NCI-H82 (cell line): Measurements from ENCODE around the gene GP2.

Experiments
- DNase-seq: peaks from one replicate; lab custom pipeline; 2025; lab: John Stamatoyannopoulos, UW

The GP2 gene

GRCh38 chr16:20306401-20306800 is 20.9 kb downstream of the GP2 start:
- no peak for DNase-seq

DNA sequence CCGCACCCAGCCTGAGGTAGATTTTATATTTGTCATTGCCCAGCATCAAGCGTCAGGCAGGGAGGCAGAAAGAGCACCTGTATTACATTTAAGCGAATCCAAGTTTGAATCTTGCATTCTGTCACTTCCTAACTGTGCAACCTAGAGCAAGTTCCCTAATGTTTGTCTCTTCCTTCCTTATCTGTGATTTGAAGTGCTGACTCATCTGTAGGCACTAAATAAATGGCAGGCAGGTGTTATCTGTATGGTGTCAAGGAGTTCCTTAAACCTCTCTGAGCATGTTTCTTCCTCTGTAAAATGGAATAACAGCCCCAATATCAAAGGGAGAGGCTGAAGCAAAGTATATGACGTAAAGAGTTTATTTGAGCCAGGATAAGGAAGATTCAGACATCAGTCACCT is 24.3 kb downstream of the GP2 start:
- no peak for DNase-seq

DNA sequence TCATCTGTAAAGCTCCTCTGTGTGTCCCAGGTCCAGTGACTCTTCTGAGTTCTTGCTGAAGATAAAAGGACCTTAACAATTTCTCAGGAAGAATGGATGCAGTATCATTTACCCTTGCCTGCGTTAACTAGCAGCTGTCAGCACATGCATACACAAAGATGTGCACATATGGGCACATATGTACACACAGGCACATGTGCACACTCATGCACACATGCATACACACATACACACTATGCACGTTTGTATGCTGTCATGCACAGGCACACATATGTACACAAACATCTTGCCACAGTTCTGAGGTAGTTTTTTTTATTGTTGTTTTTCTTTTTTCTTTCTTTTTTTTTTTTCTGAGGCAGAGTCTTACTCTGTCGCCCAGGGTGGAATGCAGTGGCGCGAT is 24.9 kb downstream of the GP2 start:
- no peak for DNase-seq

DNA sequence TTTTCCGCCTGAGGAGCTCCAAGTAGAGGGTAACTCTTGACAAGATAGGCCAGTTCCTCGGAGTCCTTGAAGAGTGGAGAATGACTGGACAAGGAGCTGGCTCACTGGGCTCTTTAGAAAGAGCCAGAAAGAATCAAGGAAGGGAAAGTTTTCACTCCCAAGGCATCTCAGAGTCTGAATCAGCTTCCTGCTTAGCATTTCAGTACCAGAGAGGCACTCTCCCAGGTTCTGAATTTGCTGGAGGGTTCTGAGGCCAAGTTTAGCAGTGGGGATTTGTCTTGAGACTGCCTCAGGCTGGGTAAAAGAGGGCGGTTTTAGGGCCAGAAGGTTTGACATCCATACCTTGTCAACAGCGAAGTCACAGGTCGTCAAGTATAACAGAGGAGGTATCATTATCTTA is 25.5 kb downstream of the GP2 start:
- no peak for DNase-seq

- peak; percentile 82 for DNase-seq
Measured at GRCh38 chr16:20300312-20301097, 26.8 kb downstream of the GP2 start.

- no peak for DNase-seq
Measured at GRCh38 chr16:20298452-20298851, 28.9 kb downstream of the GP2 start.

DNA sequence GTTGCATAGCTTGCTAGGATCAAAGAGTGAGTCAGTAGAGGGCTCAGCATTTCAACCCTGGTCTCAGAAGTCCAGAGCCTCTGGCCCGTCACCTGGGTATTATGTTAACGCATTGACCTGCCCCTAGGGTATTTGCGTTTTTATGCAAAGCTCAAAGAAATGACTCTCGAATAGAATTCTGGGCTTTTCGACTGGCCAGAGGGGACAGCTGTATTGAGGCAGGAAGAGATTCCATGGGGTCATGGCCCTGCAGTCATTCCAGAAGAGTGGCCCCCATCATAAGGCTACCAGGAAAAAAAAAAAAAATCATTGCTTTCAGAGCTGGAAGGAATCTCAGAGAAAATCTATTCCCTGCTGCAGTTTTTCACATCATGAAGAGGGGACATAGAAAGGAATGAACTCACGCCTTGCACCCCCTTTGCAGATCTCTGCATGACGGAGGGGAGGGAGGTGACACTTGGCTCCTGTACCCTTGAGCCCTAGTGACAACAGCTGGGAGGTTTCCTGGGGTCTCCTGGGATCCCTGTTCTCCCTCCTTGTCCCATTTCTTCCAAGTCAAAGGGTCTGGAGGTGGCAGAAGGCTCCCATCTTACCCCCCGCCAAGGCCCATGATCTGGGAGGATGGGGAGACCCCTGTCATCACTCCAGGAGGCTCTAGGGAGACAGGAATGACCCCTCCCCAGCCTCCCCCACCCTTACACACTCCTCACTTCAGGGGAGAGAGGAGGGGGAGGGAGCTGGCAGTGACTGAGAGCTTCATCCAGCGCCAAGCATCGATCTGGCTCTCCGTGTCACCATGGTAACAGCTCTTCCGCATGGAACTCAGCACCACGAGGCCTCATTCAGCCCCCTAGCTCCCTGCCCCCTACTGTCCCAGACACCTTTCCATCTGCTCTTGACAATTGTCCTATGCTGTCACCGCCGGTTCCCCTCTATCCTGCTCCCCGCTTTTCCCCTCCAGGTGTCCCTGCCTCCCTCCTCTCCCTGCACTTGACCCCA is 35.8 kb downstream of the GP2 start:
- DNase-seq: no peak

GRCh38 chr16:20289571-20289970 is 37.7 kb downstream of the GP2 start:
- DNase-seq: no peak

DNA sequence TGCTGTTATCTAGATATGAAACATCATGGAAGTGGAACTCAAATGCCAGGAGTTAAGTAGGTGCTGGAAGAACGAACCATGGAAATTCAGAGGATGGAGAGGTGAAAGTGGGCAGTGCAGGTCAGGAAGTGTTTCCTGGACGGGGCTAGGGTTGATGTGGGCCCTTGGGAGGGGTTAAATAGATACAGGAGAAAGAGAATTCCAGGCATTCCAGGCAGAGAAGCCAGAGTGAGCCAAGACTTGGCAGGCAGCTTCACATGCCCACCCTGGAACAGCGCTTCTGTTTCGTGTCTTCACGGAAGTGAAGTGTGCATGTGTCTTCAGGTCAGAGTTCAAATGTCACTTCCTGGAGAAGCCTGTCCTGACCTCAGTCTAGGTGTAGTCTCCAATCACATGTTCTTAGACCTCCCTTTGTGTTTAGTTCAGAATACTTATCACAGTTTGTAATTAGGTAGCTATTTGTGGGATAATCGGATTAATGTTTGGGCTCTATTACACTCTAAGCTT is 41.3 kb downstream of the GP2 start:
- peak; percentile 12 for DNase-seq

DNA sequence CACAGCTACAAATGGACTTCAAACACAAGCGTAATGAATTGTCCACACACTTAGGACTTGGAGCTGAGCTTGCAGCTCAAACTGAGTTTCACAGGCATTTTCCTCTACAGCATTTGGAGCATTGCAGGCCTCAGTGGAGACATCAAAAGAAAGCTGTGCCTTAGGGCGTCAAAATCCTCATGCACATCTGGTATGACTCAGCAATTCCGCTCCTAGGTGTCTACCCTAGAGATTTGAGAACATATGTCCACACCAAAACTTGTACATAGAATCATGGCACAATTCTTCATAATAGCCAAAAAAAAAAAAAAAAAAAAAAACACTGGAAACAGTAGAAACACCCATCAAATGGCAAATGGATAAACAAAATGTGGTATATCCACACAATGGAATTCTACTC is 47.1 kb downstream of the GP2 start:
- DNase-seq: no peak

DNA sequence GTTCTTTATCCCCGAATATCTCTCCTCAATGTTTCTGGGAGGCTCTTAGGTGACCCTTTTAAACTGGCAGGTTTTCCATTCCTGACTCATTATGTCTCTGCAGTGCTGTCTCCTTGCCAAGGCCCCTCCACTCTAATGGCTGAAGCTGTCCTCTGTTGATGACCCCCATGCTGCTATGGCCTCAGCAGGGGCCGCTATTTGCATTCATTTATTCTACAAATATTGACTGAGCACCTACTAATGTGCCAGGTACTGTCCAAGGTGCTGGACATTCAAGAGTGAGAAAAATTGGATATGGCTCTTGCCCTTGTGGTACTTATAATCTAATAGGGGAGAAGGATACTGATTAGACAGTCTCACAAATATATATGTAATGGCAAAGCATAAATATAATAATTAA is 55.4 kb downstream of the GP2 start:
- no peak for DNase-seq

DNA sequence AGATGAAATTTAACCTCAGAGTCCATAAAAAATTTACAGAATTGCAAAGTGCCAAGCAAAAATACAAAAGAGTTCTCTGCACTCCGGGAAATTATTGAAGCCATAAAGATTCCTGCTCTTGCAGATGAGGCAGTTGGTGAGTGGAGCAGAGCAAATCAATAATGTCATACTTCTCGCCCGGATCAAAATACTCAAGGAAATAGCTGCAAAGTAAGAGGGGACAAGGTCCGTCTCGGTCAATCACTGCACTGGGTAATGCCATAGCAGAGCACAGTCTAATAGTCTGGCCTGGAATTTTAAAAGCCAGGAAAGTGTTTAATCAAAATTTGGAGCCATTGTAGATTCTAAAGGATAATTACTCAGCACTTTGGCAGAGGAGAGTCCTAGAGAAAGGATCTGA is 58.9 kb downstream of the GP2 start:
- DNase-seq: no peak

DNA sequence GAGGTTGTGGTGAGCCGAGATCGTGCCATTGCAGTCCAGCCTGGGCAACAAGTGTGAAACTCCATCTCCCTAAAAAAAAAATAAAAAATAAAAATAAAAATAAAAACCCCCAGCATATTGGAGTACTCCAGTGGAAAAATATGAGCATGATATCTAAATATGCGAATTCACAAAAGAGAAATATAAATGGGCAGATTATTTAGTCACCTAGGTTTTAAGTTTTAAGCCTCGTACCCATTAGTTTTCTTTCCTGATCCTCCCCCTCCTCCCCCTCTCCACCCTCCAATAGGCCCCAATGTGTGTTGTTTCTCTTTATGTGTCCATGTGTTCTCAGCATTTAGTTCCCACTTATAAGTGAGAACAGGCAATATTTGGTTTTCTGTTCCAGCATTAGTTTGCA is 62.3 kb downstream of the GP2 start:
- no peak for DNase-seq

DNA sequence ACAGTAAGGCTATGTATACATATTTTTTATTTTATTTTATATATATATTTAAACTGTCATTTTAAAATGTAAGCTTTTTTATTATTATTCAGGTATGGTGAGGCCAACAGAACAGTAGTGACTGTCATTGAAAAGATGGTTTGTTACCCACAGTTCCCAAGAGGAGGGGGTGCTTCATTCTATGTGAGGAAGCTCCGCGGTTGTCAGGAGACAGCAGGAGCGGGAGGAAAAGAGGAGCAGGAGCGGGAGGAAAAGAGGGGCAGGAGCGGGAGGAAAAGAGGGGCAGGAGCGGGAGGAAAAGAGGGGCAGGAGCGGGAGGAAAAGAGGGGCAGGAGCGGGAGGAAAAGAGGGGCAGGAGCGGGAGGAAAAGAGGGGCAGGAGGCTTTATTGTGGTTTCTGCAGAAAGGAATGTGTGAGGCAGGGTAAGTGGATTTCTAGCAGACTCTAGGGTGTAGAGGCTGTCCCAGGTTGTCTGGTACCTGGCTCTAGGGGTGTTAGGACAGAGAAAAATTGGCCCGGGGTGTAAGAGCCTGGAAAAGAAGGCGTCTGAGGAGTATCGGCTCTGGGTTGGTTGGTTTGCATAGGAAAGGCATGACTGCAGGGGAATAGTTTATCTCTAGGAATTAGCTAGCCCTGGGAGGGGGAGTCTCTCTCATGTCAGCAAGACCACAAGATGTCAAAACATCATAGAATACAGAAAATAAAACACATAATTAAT is 64.0 kb downstream of the GP2 start:
- DNase-seq: no peak

GRCh38 chr16:20262248-20262647 is 65.1 kb downstream of the GP2 start:
- DNase-seq: no peak

GRCh38 chr16:20260215-20261009 is 66.9 kb downstream of the GP2 start:
- DNase-seq: peak; percentile 61
